IMR-90 (cell line): ENCODE data around the gene LMAN2L. TPM values are rescaled to one million over a fixed set of nuclear protein-coding genes. Genes with fewer than 3 reads are reported as not detected.

Experiments
- ATAC-seq: fragments of 200-7000 bp; cut with Tn5 transposase; 2 replicates; pipeline ENCODE4 v1.9.1; 2020; ENCODE audit warnings: low read depth, mild to moderate bottlenecking, moderate library complexity
- BruUV-seq: library from RNA; stranded (reverse); fragments of 400-500 nt; replicated peaks from 2 replicates; lab custom pipeline; 2021; lab: Mats Ljungman, UMichigan
- CTCF ChIA-PET: fragments of 300-600 bp; formaldehyde crosslinking; extraction: SDS; loops from one replicate; lab custom pipeline; 2021; ENCODE audit warnings: antibody characterized with exemption; lab: Yijun Ruan, JAX
- POLR2A ChIA-PET: fragments of 300-600 bp; sonication (Branson Sonifier 250); formaldehyde crosslinking; loops from one replicate; lab custom pipeline; 2022; ENCODE audit warnings: antibody characterized with exemption; ENCODE audit not compliant: unreplicated experiment; lab: Charles Lee
- DNase-seq: peaks from one replicate; pipeline ENCODE4 v3.0.0; 2013
- H2AFZ ChIP-seq: replicated peaks from 2 replicates; pipeline ENCODE3; 2013; ENCODE audit warnings: low read length, mild to moderate bottlenecking; ENCODE audit not compliant: poor library complexity
- H2AK5ac ChIP-seq: 2 replicates; pipeline ENCODE4 v1.6.1; 2013; ENCODE audit warnings: low read depth, low read length, inconsistent platforms
- H2AK9ac ChIP-seq: replicated peaks from 2 replicates; pipeline ENCODE3; 2013; ENCODE audit warnings: mild to moderate bottlenecking, low read depth, low read length, moderate library complexity; ENCODE audit not compliant: poor library complexity
- H2BK120ac ChIP-seq: 2 replicates; pipeline ENCODE4 v1.6.1; 2013; ENCODE audit warnings: low read depth, low read length, inconsistent platforms
- H2BK15ac ChIP-seq: 3 replicates; pipeline ENCODE4 v1.6.1; 2013; ENCODE audit warnings: low read depth, low read length, inconsistent platforms
- H2BK20ac ChIP-seq: 2 replicates; pipeline ENCODE4 v1.6.1; 2013; ENCODE audit warnings: low read depth, mild to moderate bottlenecking, inconsistent platforms, low read length, moderate library complexity
- H2BK5ac ChIP-seq: 2 replicates; pipeline ENCODE4 v1.6.1; 2013; ENCODE audit warnings: mild to moderate bottlenecking, low read depth, low read length, inconsistent platforms; ENCODE audit not compliant: poor library complexity, severe bottlenecking
- H3K14ac ChIP-seq: replicated peaks from 2 replicates; pipeline ENCODE4 v1.6.1; 2013; ENCODE audit warnings: low read depth, low read length, inconsistent platforms
- H3K18ac ChIP-seq: 2 replicates; pipeline ENCODE4 v1.6.1; 2013; ENCODE audit warnings: low read depth, low read length, control low read depth
- H3K23ac ChIP-seq: 2 replicates; pipeline ENCODE4 v1.6.1; 2013; ENCODE audit warnings: low read depth, low read length, inconsistent platforms
- H3K27ac ChIP-seq: 2 replicates; pipeline ENCODE4 v1.5.1; 2013; ENCODE audit warnings: mild to moderate bottlenecking, control low read depth, low read length; ENCODE audit not compliant: insufficient read depth
- H3K27me3 ChIP-seq: 2 replicates; pipeline ENCODE4 v1.6.1; 2013; ENCODE audit warnings: low read length; ENCODE audit not compliant: control insufficient read depth, insufficient read depth
- H3K36me3 ChIP-seq: 2 replicates; pipeline ENCODE4 v1.6.1; 2013; ENCODE audit warnings: low read length, mixed read lengths; ENCODE audit not compliant: control insufficient read depth, insufficient read depth
- H3K4ac ChIP-seq: 2 replicates; pipeline ENCODE4 v1.6.1; 2013; ENCODE audit warnings: low read depth, low read length, inconsistent platforms
- H3K4me1 ChIP-seq: 2 replicates; pipeline ENCODE4 v1.6.1; 2013; ENCODE audit warnings: low read length, mixed read lengths; ENCODE audit not compliant: control insufficient read depth, insufficient read depth
- H3K4me2 ChIP-seq: 2 replicates; pipeline ENCODE4 v1.6.1; 2013; ENCODE audit warnings: low read depth, mild to moderate bottlenecking, control low read depth, low read length, moderate library complexity
- H3K4me3 ChIP-seq: 2 replicates; pipeline ENCODE4 v1.5.1; 2013; ENCODE audit warnings: low read depth, mild to moderate bottlenecking, control low read depth, low read length, moderate library complexity; ENCODE audit not compliant: insufficient read depth
- H3K56ac ChIP-seq: 2 replicates; pipeline ENCODE4 v1.6.1; 2013; ENCODE audit warnings: low read length, inconsistent platforms; ENCODE audit not compliant: insufficient read depth; ENCODE audit errors: extremely low read depth
- H3K79me1 ChIP-seq, 2 experiments: 2 replicates each; pipeline ENCODE4 v1.6.1; 2013; ENCODE audit warnings: low read length in 2 of 2, inconsistent platforms in 1 of 2, low read depth in 1 of 2
- H3K9ac ChIP-seq: 2 replicates; pipeline ENCODE4 v1.6.1; 2013; ENCODE audit warnings: low read depth, low read length, control low read depth
- H3K9me1 ChIP-seq: 2 replicates; pipeline ENCODE4 v1.6.1; 2013; ENCODE audit warnings: low read length, inconsistent platforms; ENCODE audit not compliant: insufficient read depth
- H3K9me3 ChIP-seq: 2 replicates; pipeline ENCODE4 v1.6.1; 2013; ENCODE audit warnings: low read length; ENCODE audit not compliant: control insufficient read depth, insufficient read depth
- H4K20me1 ChIP-seq: 2 replicates; pipeline ENCODE4 v1.6.1; 2013; ENCODE audit warnings: low read length, inconsistent platforms; ENCODE audit not compliant: insufficient read depth
- H4K5ac ChIP-seq: 2 replicates; pipeline ENCODE4 v1.6.1; 2013; ENCODE audit warnings: mild to moderate bottlenecking, low read depth, low read length, control low read depth
- H4K8ac ChIP-seq, 2 experiments: 2 replicates each; pipeline ENCODE4 v1.6.1; 2013; ENCODE audit warnings: low read depth in 2 of 2, low read length in 2 of 2, control low read depth in 1 of 2, inconsistent platforms in 1 of 2
- H4K91ac ChIP-seq: 2 replicates; pipeline ENCODE4 v1.6.1; 2013; ENCODE audit warnings: low read depth, low read length, inconsistent platforms; ENCODE audit not compliant: insufficient read depth
- BHLHE40 ChIP-seq: fragments of 150-350 bp; IDR thresholded peaks from 2 replicates; pipeline ENCODE4 v1.6.1; 2016; ENCODE audit warnings: mild to moderate bottlenecking, low read depth, low read length
- CEBPB ChIP-seq: IDR thresholded peaks from 2 replicates; pipeline ENCODE4 v1.6.1; 2012; ENCODE audit warnings: low read depth, low read length, improper control_type of control experiment
- MAZ ChIP-seq: IDR thresholded peaks from 2 replicates; pipeline ENCODE4 v1.6.1; 2012; ENCODE audit warnings: low read depth, mild to moderate bottlenecking, low read length, improper control_type of control experiment, moderate library complexity, borderline replicate concordance
- NFE2L2 ChIP-seq: fragments of 150-350 bp; IDR thresholded peaks from 2 replicates; pipeline ENCODE4 v1.6.1; 2016; ENCODE audit warnings: low read depth, mild to moderate bottlenecking, low read length
- SMC3 ChIP-seq: fragments of 150-350 bp; IDR thresholded peaks from 2 replicates; pipeline ENCODE4 v1.6.1; 2016; ENCODE audit warnings: low read depth, mild to moderate bottlenecking, antibody characterized with exemption, low read length, moderate library complexity
- WGBS, 2 experiments: methylation state at CpG; one replicate each; pipeline versions ENCODE4 v1.1.5 to v1.1.7; 2013; ENCODE audit warnings: missing lambda C conversion rate in 2 of 2; ENCODE audit not compliant: insufficient read length in 1 of 2; ENCODE audit errors: extremely low coverage in 2 of 2; 5-methylcytosine and 5-hydroxymethylcytosine counted together
- dilution Hi-C: fragments of 300-500 bp; cut with HindIII; formaldehyde crosslinking; loops from one replicate; pipeline ENCODE4 v1.14.3; 2018; ENCODE audit warnings: low sequenced_read_pairs; ENCODE audit not compliant: unreplicated experiment
- in situ Hi-C: fragments of 300-500 bp; cut with MboI; formaldehyde crosslinking; loops from 3 replicates; pipeline ENCODE4 v1.14.3; 2019; ENCODE audit warnings: low sequenced_read_pairs, inconsistent platforms, mixed read lengths
- intact Hi-C: fragments of 100-400 bp; cut with micrococcal nuclease; formaldehyde crosslinking; loops from 2 replicates; pipeline ENCODE4 v1.10.0; 2022
- polyA plus RNA-seq, 3 experiments: library from polyadenylated mRNA; depleted of rRNA; stranded (reverse); fragments of >200 nt; gene quantifications; 2 replicates each; pipeline ENCODE4 v1.2.3, GENCODE V29; 2012; ENCODE audit warnings: low replicate concordance in 1 of 3
- total RNA-seq: library from RNA; depleted of rRNA; stranded (reverse); fragments of >200 nt; gene quantifications from 2 replicates; pipeline ENCODE4 v1.2.3, GENCODE V29; 2012

The LMAN2L gene
- total and polyA plus RNA-seq, 2 of the 4 experiments (the other 2 are of a cell fraction), result 22.5 to 22.9 TPM

- Histone ChIP-seq H3K27ac (no peak overlapping the region), H3K4me3 (no peak overlapping the region), H2BK20ac (no peak overlapping the region), H3K9me1 (no peaks in the 10 kb centered on the region), H4K91ac (no peak overlapping the region), H3K4me1 (peaks cover under 1% of the 10 kb centered on the region; the same call in 1 of the 2 replicates), H2AFZ (no peak overlapping the region), H3K36me3 (no peaks in the 10 kb centered on the region), H2BK120ac (no peak overlapping the region), H3K14ac (no peak overlapping the region), H3K4ac (no peak overlapping the region), H3K4me2 (peak overlapping the region; percentile 16; the same call in 1 of the 2 replicates), H2BK5ac (no peak overlapping the region), H3K27me3 (peaks cover 17% of the 10 kb centered on the region), H3K18ac (no peak overlapping the region), H3K79me1 (no peaks in the 10 kb centered on the region), H2AK5ac (no peak overlapping the region), H4K5ac (no peak overlapping the region), H4K20me1 (no peaks in the 10 kb centered on the region), H2BK15ac (no peak overlapping the region), H2AK9ac (no peak overlapping the region), H3K23ac (no peak overlapping the region), H3K56ac (no peak overlapping the region), H3K9ac (no peak overlapping the region), H4K8ac (no peak overlapping the region), H3K9me3 (no peaks in the 10 kb centered on the region)
- ChIA-PET CTCF (no interaction called here), POLR2A (no interaction called here)
- intact Hi-C loops, result no loop called here
- in situ Hi-C loops, result no loop called here
- TF ChIP-seq CEBPB (no peak), BHLHE40 (no peak), NFE2L2 (no peak), MAZ (no peak), SMC3 (no peak)
- ATAC-seq, result no peak
- no peak for DNase-seq
- dilution Hi-C loops, result no loop called here
- no TSS peak for BruUV-seq
- WGBS, 2 experiments, result no CpG with 5 or more reads among the region's 9 CpGs
Observed at GRCh38 chr2:96679848-96680247, 60.0 kb downstream of the LMAN2L start.
